ENCODE measurements around the gene MRPL3. TPM values are rescaled to one million over a fixed set of nuclear protein-coding genes. Genes with fewer than 3 reads are reported as not detected.

The MRPL3 gene
- total RNA-seq, 2 experiments from 2014 or later: 36.0 to 37.6 TPM

DNA sequence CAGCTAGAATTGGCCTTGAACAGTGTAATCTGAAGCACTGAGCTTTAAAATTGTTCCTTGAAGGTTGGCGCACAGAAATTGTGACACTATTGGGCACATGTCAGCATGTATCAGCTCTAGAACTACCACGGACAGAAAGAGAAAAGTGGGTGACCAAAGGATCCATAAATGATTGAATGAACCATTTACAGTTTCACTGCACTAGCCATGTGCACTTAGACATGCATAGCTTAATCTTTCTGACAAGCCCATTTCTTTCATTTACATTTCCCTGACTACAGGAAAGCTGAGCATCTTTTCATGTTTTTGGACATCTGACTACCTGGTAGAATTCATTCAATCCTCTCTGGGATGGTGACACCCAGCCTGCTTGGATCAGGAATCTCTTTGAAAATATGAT lies 85.0 kb downstream of the MRPL3 start:
- TF ChIP-seq, protein P1, sequence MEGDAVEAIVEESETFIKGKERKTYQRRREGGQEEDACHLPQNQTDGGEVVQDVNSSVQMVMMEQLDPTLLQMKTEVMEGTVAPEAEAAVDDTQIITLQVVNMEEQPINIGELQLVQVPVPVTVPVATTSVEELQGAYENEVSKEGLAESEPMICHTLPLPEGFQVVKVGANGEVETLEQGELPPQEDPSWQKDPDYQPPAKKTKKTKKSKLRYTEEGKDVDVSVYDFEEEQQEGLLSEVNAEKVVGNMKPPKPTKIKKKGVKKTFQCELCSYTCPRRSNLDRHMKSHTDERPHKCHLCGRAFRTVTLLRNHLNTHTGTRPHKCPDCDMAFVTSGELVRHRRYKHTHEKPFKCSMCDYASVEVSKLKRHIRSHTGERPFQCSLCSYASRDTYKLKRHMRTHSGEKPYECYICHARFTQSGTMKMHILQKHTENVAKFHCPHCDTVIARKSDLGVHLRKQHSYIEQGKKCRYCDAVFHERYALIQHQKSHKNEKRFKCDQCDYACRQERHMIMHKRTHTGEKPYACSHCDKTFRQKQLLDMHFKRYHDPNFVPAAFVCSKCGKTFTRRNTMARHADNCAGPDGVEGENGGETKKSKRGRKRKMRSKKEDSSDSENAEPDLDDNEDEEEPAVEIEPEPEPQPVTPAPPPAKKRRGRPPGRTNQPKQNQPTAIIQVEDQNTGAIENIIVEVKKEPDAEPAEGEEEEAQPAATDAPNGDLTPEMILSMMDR (IDR thresholded peaks at IDR 0.05): no peak
- no peaks in the 10 kb centered on the region for H3K36me3 ChIP-seq (ENCODE audit: insufficient read depth, low read length)
- Mint-ChIP-seq H3K27me3 (peaks cover 17% of the 10 kb centered on the region), H3K36me3 (ENCODE audit: low read depth) (no peaks in the 10 kb centered on the region), H3K9me3 (peaks cover 4% of the 10 kb centered on the region), H3K4me3 (no peak overlapping the region), H3K27ac (no peak overlapping the region), H3K4me1 (ENCODE audit: low read depth) (no peaks in the 10 kb centered on the region)
- ChIA-PET POLR2A (no interaction called here), CTCF (no interaction called here)
- no peaks in the 10 kb centered on the region for H3K9me3 ChIP-seq (ENCODE audit: control insufficient read depth in 1 of 2, insufficient read depth in 1 of 2, low read length in 2 of 2)
- ATAC-seq (ENCODE audit: poor library complexity) (no peak), DNase-seq (no peak)
- no peak overlapping the region for H3K27ac ChIP-seq (ENCODE audit: low read depth in 1 of 2, low read length in 2 of 2)
- no peak overlapping the region for H3K4me3 ChIP-seq (ENCODE audit: low read length)
- H3K27me3 ChIP-seq (ENCODE audit: control insufficient read depth in 1 of 2, insufficient read depth in 2 of 2, low read length in 2 of 2): no peaks in the 10 kb centered on the region
- intact Hi-C loops (cut with DNase I, micrococcal nuclease): no loop called here
- H3K4me1 ChIP-seq (ENCODE audit: insufficient read depth, low read length): no peaks in the 10 kb centered on the region

Other genes with a start within 250 kb of the MRPL3 start
- 1 to 10 TPM; 4.7 to 5.7 TPM for gene NUDT16, start 121.2 kb downstream of the MRPL3 start, total RNA-seq